HepG2 (cell line): ENCODE data around the gene DNAJC8. TPM values are rescaled to one million over a fixed set of nuclear protein-coding genes. Genes with fewer than 3 reads are reported as not detected.

Source experiments
- ATAC-seq: fragments of 200-7000 bp; cut with Tn5 transposase; 3 replicates; pipeline ENCODE4 v1.9.1; 2020; ENCODE audit warnings: mild to moderate bottlenecking, moderate library complexity
- BruUV-seq: library from RNA; stranded (reverse); fragments of 400-500 nt; replicated peaks from 2 replicates; lab custom pipeline; 2021; lab: Mats Ljungman, UMichigan
- CTCF ChIA-PET: fragments of 300-600 bp; formaldehyde crosslinking; extraction: SDS; loops from one replicate; lab custom pipeline; 2021; ENCODE audit warnings: low total read pairs, inconsistent platforms, low intra/inter-chr PET ratio; lab: Yijun Ruan, JAX
- POLR2A ChIA-PET: fragments of 350-600 bp; sonication (Branson Sonifier 250); formaldehyde crosslinking; loops from one replicate; lab custom pipeline; 2020; ENCODE audit warnings: antibody characterized with exemption, inconsistent platforms; lab: Yijun Ruan, JAX
- DNase-seq: peaks from one replicate; pipeline ENCODE4 v3.0.0-alpha.2; 2015; ENCODE audit warnings: low spot score
- FAIRE-seq: peaks from 3 replicates; lab custom pipeline; 2011; peaks lifted over from hg19 to GRCh38; lab: Jason Lieb, UNC
- H2AFZ ChIP-seq: one replicate; pipeline ENCODE4 v1.6.1; 2011; ENCODE audit warnings: low read length, inconsistent platforms
- H3K27ac ChIP-seq: fragments of 300-600 bp; 3 replicates; pipeline ENCODE4 v1.8.0; 2011; ENCODE audit warnings: mixed run types, mild to moderate bottlenecking, mixed read lengths, low read length, inconsistent platforms; ENCODE audit not compliant: insufficient read depth; ENCODE audit errors: extremely low read length
- H3K27me3 ChIP-seq, 2 experiments: fragments of 200-600 bp in 1 of 2; 2 replicates in 1 of 2; 3 replicates in 1 of 2; pipeline versions ENCODE4 v1.6.0 to v1.8.0; 2011; ENCODE audit warnings: low read length in 2 of 2, mild to moderate bottlenecking in 2 of 2, moderate library complexity in 2 of 2, inconsistent platforms in 1 of 2; ENCODE audit not compliant: insufficient read depth in 2 of 2, control insufficient read depth in 1 of 2
- H3K36me3 ChIP-seq, 2 experiments: fragments of 200-600 bp in 1 of 2; replicated peaks in 1 of 2; 2 replicates in 1 of 2; 3 replicates in 1 of 2; pipeline versions ENCODE4 v1.5.1 to v1.8.0; 2011; ENCODE audit warnings: low read length in 2 of 2, inconsistent platforms in 1 of 2; ENCODE audit not compliant: insufficient read depth in 2 of 2, control insufficient read depth in 1 of 2
- H3K4me1 ChIP-seq: 2 replicates; pipeline ENCODE4 v1.5.1; 2012; ENCODE audit warnings: low read length, inconsistent platforms; ENCODE audit not compliant: insufficient read depth
- H3K4me2 ChIP-seq: 2 replicates; pipeline ENCODE4 v1.6.0; 2011; ENCODE audit warnings: low read depth, low read length, inconsistent platforms
- H3K4me3 ChIP-seq, 3 experiments: fragments of 200-600 bp in 1 of 3; sonication (generic), shearing (Covaris generic) in 1 of 3; replicated peaks in 1 of 3; 2 replicates each; pipeline ENCODE4 v1.5.1; 2011 to 2016; ENCODE audit warnings: low read length in 3 of 3, inconsistent platforms in 2 of 3, low read depth in 2 of 3, mild to moderate bottlenecking in 2 of 3, control low read depth in 1 of 3, mixed read lengths in 1 of 3; ENCODE audit not compliant: insufficient read depth in 1 of 3
- H3K79me2 ChIP-seq: one replicate; pipeline ENCODE4 v1.6.1; 2011; ENCODE audit warnings: low read length, inconsistent platforms; ENCODE audit not compliant: insufficient read depth
- H3K9ac ChIP-seq: 2 replicates; pipeline ENCODE4 v1.6.0; 2011; ENCODE audit warnings: mild to moderate bottlenecking, low read depth, low read length, inconsistent platforms; ENCODE audit not compliant: insufficient read depth
- H3K9me3 ChIP-seq: 2 replicates; pipeline ENCODE4 v1.5.1; 2012; ENCODE audit warnings: mild to moderate bottlenecking, low read length
- H4K20me1 ChIP-seq: 2 replicates; pipeline ENCODE4 v1.6.0; 2011; ENCODE audit warnings: inconsistent platforms, mild to moderate bottlenecking, low read length, moderate library complexity; ENCODE audit not compliant: insufficient read depth
- ELF3 ChIP-seq: IDR thresholded peaks from 2 replicates; pipeline ENCODE4 v1.6.1; 2016; ENCODE audit warnings: missing genetic modification reagents, missing compliant biosample characterization
- IKZF1 ChIP-seq: fragments of 450-650 bp; IDR thresholded peaks from 2 replicates; pipeline ENCODE4 v1.7.1; 2016
- IRX3 ChIP-seq: sonication (generic); formaldehyde crosslinking; IDR thresholded peaks from 2 replicates; pipeline ENCODE4 v1.8.1; 2023; ENCODE audit warnings: mild to moderate bottlenecking, low read depth, missing genetic modification reagents, borderline replicate concordance
- PHF8 ChIP-seq: sonication (generic); formaldehyde crosslinking; IDR thresholded peaks from 2 replicates; pipeline ENCODE4 v1.5.0; 2020; ENCODE audit warnings: missing genetic modification reagents
- SKI ChIP-seq: fragments of 450-650 bp; IDR thresholded peaks from one replicate; pipeline ENCODE4 v1.6.1; 2018; ENCODE audit warnings: mild to moderate bottlenecking; ENCODE audit not compliant: partially characterized antibody
- ZKSCAN1 ChIP-seq: fragments of 150-350 bp; IDR thresholded peaks from 2 replicates; pipeline ENCODE4 v1.6.1; 2014; ENCODE audit warnings: low read length
- ZNF720 ChIP-seq: sonication (generic); formaldehyde crosslinking; IDR thresholded peaks from 2 replicates; pipeline ENCODE4 v1.4.0; 2020; ENCODE audit warnings: missing genetic modification reagents
- WGBS: methylation state at CpG from one replicate; pipeline ENCODE4 v1.1.6; 2017; ENCODE audit warnings: low lambda C conversion rate; 5-methylcytosine and 5-hydroxymethylcytosine counted together
- in situ Hi-C: cut with HindIII; loops from 2 replicates; pipeline ENCODE4 v1.10.0; 2017; ENCODE audit warnings: low pct_unique_long_range_greater_than_20kb; ENCODE audit not compliant: extremely low pct_ligation_motif_present
- intact Hi-C: fragments of 100-400 bp; cut with micrococcal nuclease; formaldehyde crosslinking; loops from one replicate; pipeline ENCODE4 v1.10.0; 2022; ENCODE audit not compliant: unreplicated experiment
- polyA plus RNA-seq, 8 experiments: library from polyadenylated mRNA; depleted of rRNA in 3 of 8; stranded (reverse) in 7 of 8; unstranded in 1 of 8; fragments of >200 nt; fragmentation: Illumina TruSeq in 4 of 8; extraction: Trizol in 4 of 8; gene quantifications; 2 replicates each; pipeline versions ENCODE4 v1.2.1 to v1.2.3, GENCODE V29; 2011 to 2016; ENCODE audit warnings: low read depth in 4 of 8, missing spikeins in 1 of 8, mixed read lengths in 1 of 8; ENCODE audit not compliant: insufficient read depth in 1 of 8
- total RNA-seq, 5 experiments: library from RNA; depleted of rRNA; stranded (reverse); fragments of >200 nt; fragmentation: Illumina TruSeq; extraction: Trizol; gene quantifications; 2 replicates each; pipeline ENCODE4 v1.2.3, GENCODE V29; 2016; ENCODE audit warnings: low read depth in 1 of 5
- TF ChIP-seq, protein P1 (sequence below): sonication (generic); formaldehyde crosslinking; IDR thresholded peaks from 2 replicates; pipeline ENCODE4 v1.4.0; 2020; ENCODE audit warnings: missing genetic modification reagents
- TF ChIP-seq, protein P2 (sequence below): sonication (generic); formaldehyde crosslinking; IDR thresholded peaks from 2 replicates; pipeline ENCODE4 v1.5.0; 2020; ENCODE audit warnings: missing genetic modification reagents
- TF ChIP-seq, protein P3 (sequence below): sonication (generic); formaldehyde crosslinking; IDR thresholded peaks from 2 replicates; pipeline ENCODE4 v1.5.0; 2020; ENCODE audit warnings: missing genetic modification reagents
- TF ChIP-seq, protein P4 (sequence below): sonication (generic); formaldehyde crosslinking; IDR thresholded peaks from 2 replicates; pipeline ENCODE4 v1.4.0; 2020; ENCODE audit warnings: mild to moderate bottlenecking, missing genetic modification reagents
- TF ChIP-seq, protein P5 (sequence below): sonication (generic); formaldehyde crosslinking; IDR thresholded peaks from 2 replicates; pipeline ENCODE4 v1.9.0; 2022; ENCODE audit warnings: low read depth, missing genetic modification reagents

DNAJC8 gene
- total and polyA plus RNA-seq, 2 of the 13 experiments (the other 11 are each of a cell fraction or from before 2014, with no cell fraction given): 54.5 to 126 TPM

DNA sequence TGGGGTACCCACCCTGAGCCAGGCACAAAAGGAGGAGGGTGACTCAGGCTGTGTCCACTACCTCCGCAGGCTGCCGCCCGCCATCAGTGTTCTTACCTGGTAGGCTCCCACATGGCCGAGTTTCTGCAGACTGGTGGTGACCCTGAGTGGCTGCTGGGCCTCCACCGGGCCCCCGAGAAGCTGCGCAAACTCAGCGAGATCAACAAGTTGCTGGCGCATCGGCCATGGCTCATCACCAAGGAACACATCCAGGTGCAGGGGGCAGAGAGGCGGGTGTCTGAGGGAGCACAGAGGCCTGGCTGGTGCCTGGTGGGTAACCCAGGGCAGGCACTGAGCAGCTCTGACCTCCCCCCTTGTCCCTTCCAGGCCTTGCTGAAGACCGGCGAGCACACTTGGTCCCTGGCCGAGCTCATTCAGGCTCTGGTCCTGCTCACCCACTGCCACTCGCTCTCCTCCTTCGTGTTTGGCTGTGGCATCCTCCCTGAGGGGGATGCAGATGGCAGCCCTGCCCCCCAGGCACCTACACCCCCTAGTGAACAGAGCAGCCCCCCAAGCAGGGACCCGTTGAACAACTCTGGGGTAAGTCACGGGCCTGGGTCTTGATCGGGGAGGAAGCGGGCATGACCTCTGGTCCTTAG is 39.5 kb upstream of the DNAJC8 start:
- 96% methylated on average over 7 of the region's 20 CpGs for WGBS
- Histone ChIP-seq H3K4me2 (no peak overlapping the region), H3K27me3 (no peaks in the 10 kb centered on the region), H4K20me1 (peaks cover 15% of the 10 kb centered on the region; the same call in 1 of the 2 replicates), H3K9me3 (no peaks in the 10 kb centered on the region), H3K79me2 (peaks cover 21% of the 10 kb centered on the region), H3K9ac (no peak overlapping the region), H3K27ac (no peak overlapping the region), H2AFZ (no peak overlapping the region), H3K36me3 (peaks cover 31 to 65% of the 10 kb centered on the region in 2 experiments), H3K4me3 (no peak overlapping the region), H3K4me1 (peaks cover 28% of the 10 kb centered on the region)
- in situ Hi-C loops (no loop called here), intact Hi-C loops (no loop called here)
- no peak for FAIRE-seq
- DNase-seq: no peak
- no peak for ATAC-seq
- POLR2A ChIA-PET: no interaction called here
- CTCF ChIA-PET: no interaction called here
- no TSS peak for BruUV-seq
- TF ChIP-seq PHF8 (CRISPR knock-in tag) (no peak), ELF3 (no peak), IKZF1 (no peak), ZNF720 (no peak), ZKSCAN1 (no peak), IRX3 (CRISPR knock-in tag) (no peak), SKI (no peak)
- TF ChIP-seq, protein P1, sequence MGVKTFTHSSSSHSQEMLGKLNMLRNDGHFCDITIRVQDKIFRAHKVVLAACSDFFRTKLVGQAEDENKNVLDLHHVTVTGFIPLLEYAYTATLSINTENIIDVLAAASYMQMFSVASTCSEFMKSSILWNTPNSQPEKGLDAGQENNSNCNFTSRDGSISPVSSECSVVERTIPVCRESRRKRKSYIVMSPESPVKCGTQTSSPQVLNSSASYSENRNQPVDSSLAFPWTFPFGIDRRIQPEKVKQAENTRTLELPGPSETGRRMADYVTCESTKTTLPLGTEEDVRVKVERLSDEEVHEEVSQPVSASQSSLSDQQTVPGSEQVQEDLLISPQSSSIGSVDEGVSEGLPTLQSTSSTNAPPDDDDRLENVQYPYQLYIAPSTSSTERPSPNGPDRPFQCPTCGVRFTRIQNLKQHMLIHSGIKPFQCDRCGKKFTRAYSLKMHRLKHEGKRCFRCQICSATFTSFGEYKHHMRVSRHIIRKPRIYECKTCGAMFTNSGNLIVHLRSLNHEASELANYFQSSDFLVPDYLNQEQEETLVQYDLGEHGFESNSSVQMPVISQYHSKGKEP (CRISPR knock-in tag): no peak
- TF ChIP-seq, protein P2, sequence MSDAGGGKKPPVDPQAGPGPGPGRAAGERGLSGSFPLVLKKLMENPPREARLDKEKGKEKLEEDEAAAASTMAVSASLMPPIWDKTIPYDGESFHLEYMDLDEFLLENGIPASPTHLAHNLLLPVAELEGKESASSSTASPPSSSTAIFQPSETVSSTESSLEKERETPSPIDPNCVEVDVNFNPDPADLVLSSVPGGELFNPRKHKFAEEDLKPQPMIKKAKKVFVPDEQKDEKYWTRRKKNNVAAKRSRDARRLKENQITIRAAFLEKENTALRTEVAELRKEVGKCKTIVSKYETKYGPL: no peak
- TF ChIP-seq, protein P3, sequence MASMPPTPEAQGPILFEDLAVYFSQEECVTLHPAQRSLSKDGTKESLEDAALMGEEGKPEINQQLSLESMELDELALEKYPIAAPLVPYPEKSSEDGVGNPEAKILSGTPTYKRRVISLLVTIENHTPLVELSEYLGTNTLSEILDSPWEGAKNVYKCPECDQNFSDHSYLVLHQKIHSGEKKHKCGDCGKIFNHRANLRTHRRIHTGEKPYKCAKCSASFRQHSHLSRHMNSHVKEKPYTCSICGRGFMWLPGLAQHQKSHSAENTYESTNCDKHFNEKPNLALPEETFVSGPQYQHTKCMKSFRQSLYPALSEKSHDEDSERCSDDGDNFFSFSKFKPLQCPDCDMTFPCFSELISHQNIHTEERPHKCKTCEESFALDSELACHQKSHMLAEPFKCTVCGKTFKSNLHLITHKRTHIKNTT: no peak
- TF ChIP-seq, protein P4, sequence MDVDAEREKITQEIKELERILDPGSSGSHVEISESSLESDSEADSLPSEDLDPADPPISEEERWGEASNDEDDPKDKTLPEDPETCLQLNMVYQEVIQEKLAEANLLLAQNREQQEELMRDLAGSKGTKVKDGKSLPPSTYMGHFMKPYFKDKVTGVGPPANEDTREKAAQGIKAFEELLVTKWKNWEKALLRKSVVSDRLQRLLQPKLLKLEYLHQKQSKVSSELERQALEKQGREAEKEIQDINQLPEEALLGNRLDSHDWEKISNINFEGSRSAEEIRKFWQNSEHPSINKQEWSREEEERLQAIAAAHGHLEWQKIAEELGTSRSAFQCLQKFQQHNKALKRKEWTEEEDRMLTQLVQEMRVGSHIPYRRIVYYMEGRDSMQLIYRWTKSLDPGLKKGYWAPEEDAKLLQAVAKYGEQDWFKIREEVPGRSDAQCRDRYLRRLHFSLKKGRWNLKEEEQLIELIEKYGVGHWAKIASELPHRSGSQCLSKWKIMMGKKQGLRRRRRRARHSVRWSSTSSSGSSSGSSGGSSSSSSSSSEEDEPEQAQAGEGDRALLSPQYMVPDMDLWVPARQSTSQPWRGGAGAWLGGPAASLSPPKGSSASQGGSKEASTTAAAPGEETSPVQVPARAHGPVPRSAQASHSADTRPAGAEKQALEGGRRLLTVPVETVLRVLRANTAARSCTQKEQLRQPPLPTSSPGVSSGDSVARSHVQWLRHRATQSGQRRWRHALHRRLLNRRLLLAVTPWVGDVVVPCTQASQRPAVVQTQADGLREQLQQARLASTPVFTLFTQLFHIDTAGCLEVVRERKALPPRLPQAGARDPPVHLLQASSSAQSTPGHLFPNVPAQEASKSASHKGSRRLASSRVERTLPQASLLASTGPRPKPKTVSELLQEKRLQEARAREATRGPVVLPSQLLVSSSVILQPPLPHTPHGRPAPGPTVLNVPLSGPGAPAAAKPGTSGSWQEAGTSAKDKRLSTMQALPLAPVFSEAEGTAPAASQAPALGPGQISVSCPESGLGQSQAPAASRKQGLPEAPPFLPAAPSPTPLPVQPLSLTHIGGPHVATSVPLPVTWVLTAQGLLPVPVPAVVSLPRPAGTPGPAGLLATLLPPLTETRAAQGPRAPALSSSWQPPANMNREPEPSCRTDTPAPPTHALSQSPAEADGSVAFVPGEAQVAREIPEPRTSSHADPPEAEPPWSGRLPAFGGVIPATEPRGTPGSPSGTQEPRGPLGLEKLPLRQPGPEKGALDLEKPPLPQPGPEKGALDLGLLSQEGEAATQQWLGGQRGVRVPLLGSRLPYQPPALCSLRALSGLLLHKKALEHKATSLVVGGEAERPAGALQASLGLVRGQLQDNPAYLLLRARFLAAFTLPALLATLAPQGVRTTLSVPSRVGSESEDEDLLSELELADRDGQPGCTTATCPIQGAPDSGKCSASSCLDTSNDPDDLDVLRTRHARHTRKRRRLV (CRISPR knock-in tag): no peak
- TF ChIP-seq, protein P5, sequence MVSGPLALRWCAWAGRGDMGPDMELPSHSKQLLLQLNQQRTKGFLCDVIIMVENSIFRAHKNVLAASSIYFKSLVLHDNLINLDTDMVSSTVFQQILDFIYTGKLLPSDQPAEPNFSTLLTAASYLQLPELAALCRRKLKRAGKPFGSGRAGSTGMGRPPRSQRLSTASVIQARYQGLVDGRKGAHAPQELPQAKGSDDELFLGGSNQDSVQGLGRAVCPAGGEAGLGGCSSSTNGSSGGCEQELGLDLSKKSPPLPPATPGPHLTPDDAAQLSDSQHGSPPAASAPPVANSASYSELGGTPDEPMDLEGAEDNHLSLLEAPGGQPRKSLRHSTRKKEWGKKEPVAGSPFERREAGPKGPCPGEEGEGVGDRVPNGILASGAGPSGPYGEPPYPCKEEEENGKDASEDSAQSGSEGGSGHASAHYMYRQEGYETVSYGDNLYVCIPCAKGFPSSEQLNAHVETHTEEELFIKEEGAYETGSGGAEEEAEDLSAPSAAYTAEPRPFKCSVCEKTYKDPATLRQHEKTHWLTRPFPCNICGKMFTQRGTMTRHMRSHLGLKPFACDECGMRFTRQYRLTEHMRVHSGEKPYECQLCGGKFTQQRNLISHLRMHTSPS (CRISPR knock-in tag): no peak
